ENCODE data around the gene FAM228B. TPM values are rescaled to one million over a fixed set of nuclear protein-coding genes. Genes with fewer than 3 reads are reported as not detected.
"Not testable (repeated sequence)": the region's sequence is repeated elsewhere in the genome, so short reads cannot be mapped to it uniquely, and the experiment has no call there.

Gene FAM228B
- total RNA-seq, 1 donor from 2014 or later = 3.1 TPM

DNA sequence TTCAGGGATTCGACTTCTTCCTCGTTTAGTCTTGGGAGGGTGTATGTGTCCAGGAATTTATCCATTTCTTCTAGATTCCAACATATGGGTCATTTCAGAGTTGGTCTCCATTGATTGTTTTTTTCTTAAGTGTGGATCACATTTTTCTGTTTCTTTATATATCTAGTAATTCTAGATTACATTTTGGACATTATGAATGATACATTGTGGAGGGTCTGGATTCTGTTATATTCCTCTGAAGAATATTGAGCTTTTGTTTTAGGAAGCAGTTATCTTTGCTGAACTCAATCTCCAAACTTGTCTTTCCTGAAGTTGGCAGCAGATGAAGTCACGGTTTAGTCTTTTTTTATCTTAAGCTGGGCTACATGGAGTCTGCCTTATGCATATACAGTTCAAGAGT is 9.3 kb downstream of the FAM228B start:
- no peaks in the 10 kb centered on the region for H3K4me1 Mint-ChIP-seq (ENCODE audit: low read depth)
- no peaks in the 10 kb centered on the region for H3K36me3 Mint-ChIP-seq (ENCODE audit: low read depth)
- DNase-seq (ENCODE audit: low spot score) = no peak
- no peak overlapping the region for H3K27ac Mint-ChIP-seq
- intact Hi-C loops (cut with micrococcal nuclease) = no loop called here
- H3K9me3 Mint-ChIP-seq = peaks cover 13% of the 10 kb centered on the region
- no peak overlapping the region for H3K4me3 Mint-ChIP-seq
- peaks cover 4% of the 10 kb centered on the region for H3K27me3 Mint-ChIP-seq (ENCODE audit: insufficient read depth)

DNA sequence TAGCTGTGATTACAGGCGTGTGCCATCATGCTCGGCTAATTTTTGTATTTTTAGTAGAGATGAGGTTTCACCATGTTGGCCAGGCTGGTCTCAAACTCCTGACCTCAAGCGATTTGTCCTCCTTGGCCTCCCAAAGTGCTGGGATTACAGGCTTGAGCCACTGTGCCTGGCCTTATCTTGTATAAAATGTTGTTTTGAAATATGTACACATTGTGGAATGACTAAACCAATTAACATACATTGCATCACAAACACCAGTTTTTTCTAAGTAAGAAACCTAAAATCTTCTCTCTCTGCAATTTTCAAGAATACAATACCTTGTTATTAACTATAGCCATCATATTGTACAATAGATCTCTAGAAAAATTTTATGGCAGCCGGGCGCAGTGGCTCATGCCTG is 17.0 kb downstream of the FAM228B start:
- H3K27me3 Mint-ChIP-seq (ENCODE audit: insufficient read depth); H3K9me3 Mint-ChIP-seq; H3K36me3 Mint-ChIP-seq (ENCODE audit: low read depth); intact Hi-C loops (cut with micrococcal nuclease); DNase-seq (ENCODE audit: low spot score); H3K4me1 Mint-ChIP-seq (ENCODE audit: low read depth); H3K4me3 Mint-ChIP-seq; H3K27ac Mint-ChIP-seq: not testable (repeated sequence)

DNA sequence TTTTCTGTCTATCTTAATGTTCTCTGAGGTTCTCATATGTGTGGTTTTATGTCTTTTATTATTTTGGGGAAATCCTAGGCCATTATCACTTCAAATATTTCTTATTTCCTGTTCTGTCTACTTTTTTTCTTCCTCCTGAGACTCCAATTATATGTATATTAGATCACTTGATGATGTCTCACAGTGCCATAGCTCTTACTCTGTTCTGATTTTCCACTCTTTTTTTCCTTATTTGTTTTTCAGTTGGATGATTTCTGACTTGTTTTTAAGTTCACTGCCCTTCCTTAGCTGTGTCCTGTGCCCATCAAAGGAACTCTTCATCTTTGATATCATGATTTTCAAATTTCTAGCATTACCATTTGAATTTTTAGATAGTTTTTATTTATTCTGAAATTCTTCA is 24.1 kb downstream of the FAM228B start:
- intact Hi-C loops (cut with micrococcal nuclease) = no loop called here
- Mint-ChIP-seq H3K27ac (no peak overlapping the region), H3K4me1 (ENCODE audit: low read depth) (no peaks in the 10 kb centered on the region), H3K9me3 (peaks cover 24% of the 10 kb centered on the region), H3K27me3 (ENCODE audit: insufficient read depth) (no peaks in the 10 kb centered on the region), H3K4me3 (no peak overlapping the region), H3K36me3 (ENCODE audit: low read depth) (peaks cover 3% of the 10 kb centered on the region)
- no peak for DNase-seq (ENCODE audit: low spot score)

DNA sequence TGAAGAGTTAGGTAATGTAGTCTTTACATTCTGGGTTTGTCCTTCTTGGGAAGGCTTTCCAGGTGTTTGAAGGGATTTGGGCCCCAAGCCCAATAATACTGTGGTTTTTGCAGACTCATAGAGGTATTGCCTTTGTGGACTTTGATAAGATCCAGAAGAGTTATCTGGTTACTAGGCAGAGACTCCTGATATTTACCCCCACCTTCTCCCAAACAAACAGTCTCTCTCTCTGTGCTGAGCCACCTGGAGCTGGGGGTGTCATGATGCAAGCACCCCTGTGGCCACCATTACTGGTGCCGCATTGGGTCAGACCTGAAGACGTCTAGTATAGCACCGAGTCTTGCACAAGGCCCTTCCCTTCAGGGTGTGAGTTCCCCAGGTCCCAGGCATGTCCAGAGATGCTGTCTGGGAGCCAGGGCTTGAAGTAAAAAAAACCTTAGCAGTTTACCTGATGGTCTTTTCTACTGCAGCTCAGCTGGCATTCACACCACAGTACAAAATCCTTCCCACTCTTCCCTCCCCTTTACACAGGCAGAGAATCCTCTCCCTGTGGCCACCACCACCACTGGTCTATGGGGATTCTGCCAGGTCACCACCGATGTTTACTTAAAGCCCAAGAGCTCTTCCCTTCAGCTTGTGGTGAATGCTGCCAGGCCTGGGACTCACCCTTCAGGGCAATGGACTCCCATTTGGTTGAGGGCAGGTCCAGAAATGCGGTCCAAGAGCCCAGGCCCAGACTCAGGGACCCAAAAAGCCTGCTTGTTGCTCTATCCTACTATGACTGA is 29.3 kb downstream of the FAM228B start:
- no peak overlapping the region for H3K4me3 Mint-ChIP-seq
- no peaks in the 10 kb centered on the region for H3K36me3 Mint-ChIP-seq (ENCODE audit: low read depth)
- peaks cover 14% of the 10 kb centered on the region for H3K9me3 Mint-ChIP-seq
- H3K4me1 Mint-ChIP-seq (ENCODE audit: low read depth) = no peaks in the 10 kb centered on the region
- H3K27ac Mint-ChIP-seq = no peak overlapping the region
- no peak for DNase-seq (ENCODE audit: low spot score)
- intact Hi-C loops (cut with micrococcal nuclease) = no loop called here
- peaks cover 2% of the 10 kb centered on the region for H3K27me3 Mint-ChIP-seq (ENCODE audit: insufficient read depth)

DNA sequence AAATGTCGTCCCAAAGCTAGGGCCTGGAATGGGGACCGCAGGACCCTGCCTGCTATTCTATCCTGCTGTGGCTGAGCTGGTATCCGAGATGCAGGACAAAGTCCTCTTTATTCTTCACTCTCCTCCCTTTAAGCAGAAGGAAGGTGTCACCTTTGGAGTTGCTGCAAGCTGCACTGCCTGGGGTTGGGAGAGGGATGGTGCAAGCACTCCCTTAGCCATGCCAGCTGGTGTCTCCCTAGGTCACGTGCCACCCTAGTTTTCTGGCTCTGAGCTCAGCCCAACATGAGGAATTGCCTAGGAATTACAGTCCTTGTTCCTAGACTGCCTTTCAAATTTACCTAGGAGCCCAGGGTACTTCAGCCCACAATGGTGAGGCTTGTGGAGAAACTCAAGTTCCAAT is 30.2 kb downstream of the FAM228B start:
- H3K9me3 Mint-ChIP-seq = peaks cover 7% of the 10 kb centered on the region
- peaks cover 2% of the 10 kb centered on the region for H3K27me3 Mint-ChIP-seq (ENCODE audit: insufficient read depth)
- DNase-seq (ENCODE audit: low spot score) = no peak
- no peaks in the 10 kb centered on the region for H3K4me1 Mint-ChIP-seq (ENCODE audit: low read depth)
- H3K36me3 Mint-ChIP-seq (ENCODE audit: low read depth) = no peaks in the 10 kb centered on the region
- intact Hi-C loops (cut with micrococcal nuclease) = no loop called here
- no peak overlapping the region for H3K27ac Mint-ChIP-seq
- H3K4me3 Mint-ChIP-seq = no peak overlapping the region

DNA sequence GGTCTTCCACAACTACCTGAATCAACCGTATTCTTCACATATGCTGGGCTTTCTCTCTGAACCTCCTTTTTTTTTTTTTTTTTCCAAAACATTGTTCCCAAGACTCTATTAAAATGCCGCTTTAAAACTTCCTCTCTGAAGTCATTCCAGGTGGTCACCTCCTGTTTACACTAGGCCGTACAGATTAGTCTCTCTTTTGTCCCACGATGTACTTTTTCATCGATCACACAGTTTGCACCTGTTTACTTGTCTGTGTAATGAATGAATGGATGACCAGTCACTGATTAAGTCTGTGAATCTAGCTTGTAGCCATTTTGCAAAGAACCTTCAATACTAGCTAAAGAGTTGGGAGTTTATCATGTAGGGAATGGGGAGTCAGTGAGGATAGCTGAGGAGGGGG is 34.9 kb downstream of the FAM228B start:
- Mint-ChIP-seq H3K36me3 (ENCODE audit: low read depth) (no peaks in the 10 kb centered on the region), H3K4me3 (no peak overlapping the region), H3K27me3 (ENCODE audit: insufficient read depth) (peaks cover 8% of the 10 kb centered on the region), H3K4me1 (ENCODE audit: low read depth) (no peaks in the 10 kb centered on the region), H3K9me3 (peaks cover 3% of the 10 kb centered on the region), H3K27ac (no peak overlapping the region)
- intact Hi-C loops (cut with micrococcal nuclease) = no loop called here
- DNase-seq (ENCODE audit: low spot score) = no peak

DNA sequence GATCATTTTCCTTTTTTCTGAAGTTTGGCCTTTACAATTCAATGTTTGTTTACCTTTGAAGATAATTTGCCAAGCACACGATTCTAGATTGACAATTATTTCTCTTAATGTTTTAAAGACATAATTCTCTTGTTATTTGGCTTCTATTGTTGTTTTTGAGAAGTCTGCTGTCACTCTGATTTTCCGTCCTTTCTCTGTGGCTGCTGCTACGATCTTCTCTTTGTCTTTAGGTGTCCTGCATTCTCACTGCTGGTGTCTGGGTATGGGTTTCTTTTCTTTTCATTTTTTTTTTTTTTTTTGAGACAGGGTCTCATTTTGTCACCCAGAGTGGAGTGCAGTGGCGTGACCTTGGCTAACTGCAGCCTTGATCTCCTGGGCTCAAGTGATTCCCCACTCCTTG is 36.4 kb downstream of the FAM228B start:
- H3K36me3 Mint-ChIP-seq (ENCODE audit: low read depth) = no peaks in the 10 kb centered on the region
- no peak overlapping the region for H3K4me3 Mint-ChIP-seq
- peaks cover 3% of the 10 kb centered on the region for H3K9me3 Mint-ChIP-seq
- peaks cover 8% of the 10 kb centered on the region for H3K27me3 Mint-ChIP-seq (ENCODE audit: insufficient read depth)
- no peak for DNase-seq (ENCODE audit: low spot score)
- no peaks in the 10 kb centered on the region for H3K4me1 Mint-ChIP-seq (ENCODE audit: low read depth)
- H3K27ac Mint-ChIP-seq = no peak overlapping the region
- intact Hi-C loops (cut with micrococcal nuclease) = no loop called here

DNA sequence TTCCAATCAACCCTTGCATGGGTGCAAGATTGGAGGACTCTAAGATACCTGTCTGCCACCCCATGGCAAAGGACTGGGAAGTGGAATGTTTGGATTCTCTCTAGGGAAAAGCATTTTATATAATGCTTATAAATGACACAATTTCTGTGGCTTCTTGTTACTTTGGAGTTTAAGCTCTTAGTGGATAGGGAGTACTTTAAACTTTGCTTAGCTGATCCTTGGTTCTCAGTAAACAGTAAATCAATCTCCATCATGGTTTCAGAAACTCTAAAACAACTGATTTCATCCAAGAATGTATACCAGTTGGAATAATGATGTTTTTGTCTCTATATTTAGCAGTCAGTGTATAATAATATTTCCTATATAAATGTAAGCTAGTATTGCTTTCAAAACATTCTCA is 37.5 kb downstream of the FAM228B start:
- H3K36me3 Mint-ChIP-seq (ENCODE audit: low read depth) = no peaks in the 10 kb centered on the region
- H3K27me3 Mint-ChIP-seq (ENCODE audit: insufficient read depth) = peaks cover 8% of the 10 kb centered on the region
- H3K4me3 Mint-ChIP-seq = no peak overlapping the region
- peaks cover 3% of the 10 kb centered on the region for H3K9me3 Mint-ChIP-seq
- H3K27ac Mint-ChIP-seq = no peak overlapping the region
- H3K4me1 Mint-ChIP-seq (ENCODE audit: low read depth) = no peaks in the 10 kb centered on the region
- intact Hi-C loops (cut with micrococcal nuclease) = no loop called here
- DNase-seq (ENCODE audit: low spot score) = no peak

DNA sequence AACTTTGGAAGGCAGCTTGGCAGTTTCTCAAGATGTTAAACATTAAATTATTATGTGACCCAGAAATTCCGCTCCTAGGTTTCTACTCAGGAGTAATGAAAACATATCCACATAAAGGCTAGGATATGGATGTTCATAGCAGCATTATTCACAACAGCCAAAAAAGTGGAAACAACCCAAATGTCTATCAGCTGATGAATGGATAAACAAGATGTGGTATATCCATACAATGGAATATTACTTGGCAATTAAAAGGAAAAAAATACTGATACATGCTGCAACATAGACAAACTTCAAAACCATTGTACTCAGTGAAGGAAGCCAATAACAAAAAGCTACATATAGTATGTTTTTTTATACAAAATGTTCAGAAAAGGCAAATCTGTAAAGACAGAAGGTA is 39.2 kb downstream of the FAM228B start:
- Mint-ChIP-seq H3K27ac (no peak overlapping the region), H3K27me3 (ENCODE audit: insufficient read depth) (peaks cover 11% of the 10 kb centered on the region), H3K4me3 (no peak overlapping the region), H3K36me3 (ENCODE audit: low read depth) (no peaks in the 10 kb centered on the region), H3K4me1 (ENCODE audit: low read depth) (no peaks in the 10 kb centered on the region), H3K9me3 (peaks cover 3% of the 10 kb centered on the region)
- intact Hi-C loops (cut with micrococcal nuclease) = no loop called here
- no peak for DNase-seq (ENCODE audit: low spot score)

DNA sequence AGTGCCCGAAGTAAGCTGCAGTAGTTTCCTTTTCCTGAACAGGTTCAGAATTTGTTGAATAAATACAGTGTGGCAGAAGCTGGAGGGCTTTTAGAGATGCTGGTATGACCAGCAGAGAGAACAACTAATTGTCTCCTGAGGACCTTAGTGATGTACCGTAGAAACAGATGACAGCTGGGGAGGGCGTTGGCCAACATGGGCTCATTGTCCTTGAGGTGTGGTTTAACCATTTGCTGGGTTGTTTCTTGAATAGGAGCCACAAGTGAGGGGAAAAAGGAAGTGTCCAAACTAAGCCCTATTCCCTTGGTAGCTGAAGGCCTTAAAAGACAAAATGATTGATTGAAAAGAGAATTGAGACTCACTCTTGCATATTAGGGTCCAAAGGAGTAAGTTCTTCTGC is 39.9 kb downstream of the FAM228B start:
- intact Hi-C loops (cut with micrococcal nuclease) = no loop called here
- H3K4me1 Mint-ChIP-seq (ENCODE audit: low read depth) = no peaks in the 10 kb centered on the region
- H3K27me3 Mint-ChIP-seq (ENCODE audit: insufficient read depth) = peaks cover 11% of the 10 kb centered on the region
- peaks cover 3% of the 10 kb centered on the region for H3K9me3 Mint-ChIP-seq
- no peaks in the 10 kb centered on the region for H3K36me3 Mint-ChIP-seq (ENCODE audit: low read depth)
- no peak overlapping the region for H3K4me3 Mint-ChIP-seq
- H3K27ac Mint-ChIP-seq = no peak overlapping the region
- no peak for DNase-seq (ENCODE audit: low spot score)

DNA sequence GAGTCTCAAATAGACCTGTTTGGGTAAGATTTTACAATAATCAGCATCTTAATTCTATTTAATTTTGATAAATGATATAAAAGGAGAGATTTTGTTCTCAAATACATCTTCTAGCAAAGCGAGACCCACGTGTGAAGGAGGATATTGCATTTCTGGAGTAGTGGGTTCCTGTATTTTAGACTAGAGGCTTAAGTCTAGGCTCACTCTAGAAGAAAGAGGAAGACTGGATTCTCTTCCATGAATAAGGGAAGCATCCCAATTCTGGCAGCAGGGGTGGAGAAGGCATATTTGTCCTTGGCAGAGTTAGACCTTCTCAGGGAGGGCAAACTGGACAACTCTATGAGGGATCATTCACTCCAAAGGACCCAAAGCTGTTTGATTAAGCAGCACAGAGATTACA is 40.3 kb downstream of the FAM228B start:
- intact Hi-C loops (cut with micrococcal nuclease) = no loop called here

DNA sequence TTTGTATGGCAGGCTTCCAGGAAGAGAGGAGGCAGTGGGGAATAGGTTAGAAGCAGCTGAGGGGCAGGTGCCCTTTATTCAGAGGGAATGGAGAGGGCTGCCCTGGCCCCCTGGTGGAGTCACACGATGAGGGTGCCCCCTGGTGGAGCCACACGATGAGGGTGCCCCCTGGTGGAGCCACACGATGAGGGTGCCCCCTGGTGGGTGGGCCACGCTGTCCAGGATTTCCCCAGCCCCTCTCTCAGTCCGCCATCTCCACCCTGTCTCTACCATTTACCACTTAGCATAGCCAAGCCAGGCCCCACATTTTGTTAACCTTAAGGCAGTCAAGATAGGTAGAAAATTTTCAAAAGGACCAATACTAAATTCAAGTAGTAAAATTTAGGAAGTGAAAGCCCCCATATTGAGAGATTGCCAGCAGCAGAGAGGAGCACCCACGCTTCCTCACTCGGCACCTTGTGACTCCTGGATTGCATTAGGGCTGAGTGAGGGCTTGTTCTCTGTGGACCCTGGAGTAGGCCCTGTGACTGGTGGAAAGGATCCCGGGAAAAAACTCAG is 41.2 kb downstream of the FAM228B start:
- H3K4me3 Mint-ChIP-seq = no peak overlapping the region
- no peaks in the 10 kb centered on the region for H3K36me3 Mint-ChIP-seq (ENCODE audit: low read depth)
- no peak for DNase-seq (ENCODE audit: low spot score)
- H3K4me1 Mint-ChIP-seq (ENCODE audit: low read depth) = no peaks in the 10 kb centered on the region
- H3K27me3 Mint-ChIP-seq (ENCODE audit: insufficient read depth) = peaks cover 11% of the 10 kb centered on the region
- peaks cover 3% of the 10 kb centered on the region for H3K9me3 Mint-ChIP-seq
- intact Hi-C loops (cut with micrococcal nuclease) = loop anchor here (1.0 kb wide), 1 partner anchor 340 kb away; no protein-coding TSS in a partner anchor
- no peak overlapping the region for H3K27ac Mint-ChIP-seq

More for the DNA sequence above, 40.3 kb downstream of the FAM228B start:
- peaks cover 11% of the 10 kb centered on the region for H3K27me3 Mint-ChIP-seq (ENCODE audit: insufficient read depth)
- no peaks in the 10 kb centered on the region for H3K4me1 Mint-ChIP-seq (ENCODE audit: low read depth)
- peaks cover 3% of the 10 kb centered on the region for H3K9me3 Mint-ChIP-seq
- H3K27ac Mint-ChIP-seq = no peak overlapping the region
- H3K36me3 Mint-ChIP-seq (ENCODE audit: low read depth) = no peaks in the 10 kb centered on the region
- DNase-seq (ENCODE audit: low spot score) = no peak
- H3K4me3 Mint-ChIP-seq = no peak overlapping the region

DNA sequence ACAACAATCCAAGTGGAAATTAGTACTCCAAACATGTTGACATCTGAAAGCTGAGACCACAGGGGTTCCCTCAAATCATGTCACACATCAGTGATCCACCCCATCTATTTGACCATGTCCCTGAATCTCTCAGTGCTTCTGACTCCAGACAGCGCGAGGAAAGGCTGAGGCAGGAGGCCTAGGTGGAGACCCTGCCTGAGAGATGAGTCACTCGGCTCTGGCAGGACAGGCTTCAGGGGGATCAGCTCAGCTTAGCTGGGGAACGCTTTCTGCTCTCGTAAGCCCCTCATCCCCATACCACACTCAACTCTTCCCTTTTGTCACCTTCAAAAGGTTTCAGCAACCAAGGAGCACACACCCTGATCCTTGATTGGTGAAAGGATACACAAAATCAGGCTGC is 45.8 kb downstream of the FAM228B start:
- H3K9me3 Mint-ChIP-seq = no peaks in the 10 kb centered on the region
- no peak overlapping the region for H3K27ac Mint-ChIP-seq
- no peaks in the 10 kb centered on the region for H3K36me3 Mint-ChIP-seq (ENCODE audit: low read depth)
- no peak for DNase-seq (ENCODE audit: low spot score)
- peaks cover 11% of the 10 kb centered on the region for H3K27me3 Mint-ChIP-seq (ENCODE audit: insufficient read depth)
- no peak overlapping the region for H3K4me3 Mint-ChIP-seq
- H3K4me1 Mint-ChIP-seq (ENCODE audit: low read depth) = no peaks in the 10 kb centered on the region
- intact Hi-C loops (cut with micrococcal nuclease) = no loop called here
